HG03457 (cell line): ENCODE results near the gene COL23A1.

Experiments used
- ATAC-seq: cut with Tn5 transposase; IDR thresholded peaks from one replicate; pipeline ENCODE4 v1.9.1; 2021; ENCODE audit warnings: moderate number of reproducible peaks; ENCODE audit not compliant: unreplicated experiment

Gene COL23A1

GRCh38 chr5:178222292-178222691, 367.9 kb downstream of the COL23A1 start:
- ATAC-seq = no peak

GRCh38 chr5:178221853-178222252, 368.3 kb downstream of the COL23A1 start:
- ATAC-seq = no peak

- ATAC-seq = no peak
These were observed 368.9 kb downstream of the COL23A1 start for GRCh38 chr5:178221282-178221681.

DNA sequence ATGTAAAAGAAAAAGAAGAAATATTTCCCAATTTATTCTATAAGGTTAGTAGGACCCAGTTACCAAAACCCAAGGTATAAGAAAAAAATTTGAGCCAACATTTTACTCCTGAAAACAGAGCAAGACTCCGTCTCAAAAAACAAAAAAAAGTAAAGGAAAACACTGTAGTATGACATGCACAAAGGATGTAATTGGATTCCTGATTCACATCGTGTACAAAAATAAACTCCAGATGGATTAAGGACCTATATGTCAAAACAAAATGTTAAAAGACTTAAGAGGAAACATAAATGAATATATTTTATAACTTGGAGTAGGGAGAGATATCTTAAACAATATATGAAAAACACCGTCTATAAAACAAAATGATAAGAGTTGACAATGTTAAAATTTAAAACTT, 371.4 kb downstream of the COL23A1 start:
- ATAC-seq = no peak

- no peak for ATAC-seq
These were observed 371.9 kb downstream of the COL23A1 start for GRCh38 chr5:178218237-178218776.

GRCh38 chr5:178216779-178217178, 373.4 kb downstream of the COL23A1 start:
- no peak for ATAC-seq

DNA sequence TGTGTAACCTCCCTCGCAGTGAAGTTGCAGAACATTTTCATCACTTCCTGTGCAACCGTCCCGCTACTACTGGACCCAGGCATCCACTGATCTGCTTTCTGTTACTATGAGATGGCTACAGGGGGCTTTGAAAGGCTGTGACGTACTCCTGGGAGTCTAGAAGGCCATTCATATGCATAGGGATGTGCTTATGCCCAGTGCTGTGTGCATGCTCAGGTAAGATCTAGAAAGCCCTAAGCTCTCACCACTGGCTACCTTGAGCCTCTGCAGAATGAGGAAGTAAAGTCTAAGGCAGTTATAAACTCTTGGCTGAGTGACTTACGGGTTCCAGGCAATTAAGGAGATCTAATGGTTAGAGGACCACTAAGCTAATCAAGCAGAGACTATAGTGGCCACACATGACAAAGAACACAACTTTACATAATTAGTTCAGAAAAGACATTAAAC, 374.1 kb downstream of the COL23A1 start:
- no peak for ATAC-seq

DNA sequence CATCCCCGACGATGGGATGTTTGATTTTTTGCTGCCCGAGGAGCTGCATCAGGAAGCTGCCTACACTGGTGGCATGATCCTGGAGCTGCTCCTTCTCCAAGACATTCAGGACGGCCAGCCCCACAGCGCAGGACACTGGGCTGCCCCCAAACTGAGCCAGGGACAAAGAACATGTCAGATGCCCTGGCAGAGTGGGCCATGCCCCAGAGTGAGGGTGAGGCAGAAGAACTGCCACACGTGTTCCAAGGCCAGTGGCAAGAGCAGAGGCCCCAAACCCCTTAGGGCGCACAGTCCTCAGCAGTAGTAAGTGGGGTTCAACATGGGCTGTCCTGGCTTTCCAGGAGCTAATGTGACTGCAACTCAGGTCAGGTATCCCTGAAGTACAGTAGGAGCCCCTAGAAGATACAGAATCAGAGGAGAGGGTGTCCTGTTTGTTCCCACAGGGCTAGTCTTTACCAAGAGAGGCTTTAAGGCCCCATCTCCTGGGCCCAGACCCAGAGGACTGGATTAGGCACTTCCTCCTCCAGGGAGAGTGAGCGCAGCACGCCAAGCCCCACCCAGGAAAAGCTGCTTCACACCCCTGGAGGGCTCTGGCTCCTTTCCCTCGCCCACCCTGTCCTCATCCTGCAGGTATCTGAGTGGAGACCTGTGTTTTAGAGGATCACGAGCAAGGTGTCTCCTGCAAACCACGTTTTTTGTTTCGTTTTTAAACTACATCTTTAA, 374.8 kb downstream of the COL23A1 start:
- ATAC-seq = no peak

GRCh38 chr5:178214160-178214803, 375.9 kb downstream of the COL23A1 start:
- no peak for ATAC-seq

DNA sequence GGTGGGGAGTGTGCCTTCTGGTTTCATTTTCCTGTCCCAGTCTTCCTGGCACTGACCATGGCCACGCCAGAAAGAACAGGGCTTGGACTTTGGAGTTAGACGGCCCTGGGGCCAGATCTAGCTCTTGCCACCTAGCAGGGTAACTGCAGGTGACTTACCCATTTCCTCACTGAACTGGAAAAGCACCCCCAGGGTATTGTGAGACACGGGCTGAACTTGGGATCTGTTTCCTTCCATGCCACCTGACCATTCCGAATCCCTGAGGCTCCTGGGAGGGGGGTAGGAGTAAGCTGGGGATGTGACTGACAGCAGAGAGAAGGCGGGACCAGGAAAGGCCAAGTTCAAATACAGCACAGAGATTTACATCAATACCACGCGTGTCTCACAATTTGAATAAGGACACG, 376.4 kb downstream of the COL23A1 start:
- no peak for ATAC-seq

DNA sequence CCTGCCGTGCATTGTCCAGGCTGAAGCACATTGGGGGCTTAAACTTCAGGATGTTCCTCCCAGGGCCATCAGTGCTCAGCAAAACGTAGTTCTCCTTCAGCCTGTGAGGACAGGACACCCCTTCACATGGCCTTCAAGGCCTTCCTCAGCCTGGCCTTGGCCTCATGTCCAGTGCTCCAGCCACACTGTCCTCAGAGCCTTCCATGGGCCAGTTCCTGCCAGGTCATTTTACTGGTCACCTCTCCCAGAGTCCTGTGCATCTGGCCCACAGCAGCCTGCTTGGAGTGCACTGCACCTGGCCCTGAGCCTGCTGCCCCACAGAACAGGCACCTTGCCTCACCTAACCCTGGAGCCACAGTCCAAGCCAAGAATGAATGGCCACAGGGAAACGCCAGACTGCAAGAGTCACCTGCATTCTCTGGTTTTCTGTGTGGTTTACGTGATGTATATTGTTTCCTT, 377.2 kb downstream of the COL23A1 start:
- ATAC-seq = no peak

DNA sequence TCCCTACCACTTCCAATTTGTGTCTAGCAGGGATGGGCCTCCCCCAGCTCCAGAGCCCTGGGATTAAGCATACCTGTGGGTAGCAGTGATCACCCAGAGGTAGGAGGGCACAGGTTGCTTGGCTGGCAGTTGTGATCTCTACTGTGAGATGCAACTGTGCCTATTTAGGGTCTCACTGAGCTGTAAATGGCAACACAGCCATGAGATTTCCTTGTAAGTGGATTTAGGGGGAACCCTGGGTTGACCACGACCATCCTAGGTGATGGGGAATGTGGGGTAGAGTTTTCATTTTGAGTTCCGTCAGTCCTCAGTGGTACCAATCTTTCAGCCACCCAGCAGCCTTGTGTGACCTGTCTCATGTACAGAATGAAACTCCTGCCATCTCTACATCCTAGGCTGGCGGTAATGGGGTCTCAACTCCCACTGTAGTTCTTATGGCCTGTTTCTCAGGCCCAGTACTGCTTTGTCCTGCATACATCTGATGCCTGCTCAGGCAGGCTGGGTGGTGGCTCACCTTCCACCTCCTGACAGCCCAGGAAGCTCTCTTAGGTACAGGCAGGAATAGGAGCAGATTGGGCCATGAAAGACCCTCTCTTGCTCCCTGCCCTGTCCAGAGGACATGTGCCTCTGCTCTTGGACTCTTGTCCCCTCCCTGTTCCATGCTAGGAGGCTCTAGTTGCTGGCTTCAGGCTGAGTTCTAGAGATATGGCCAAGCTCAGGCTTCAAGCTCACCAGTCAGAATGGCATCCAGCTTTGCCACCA, 377.8 kb downstream of the COL23A1 start:
- no peak for ATAC-seq

DNA sequence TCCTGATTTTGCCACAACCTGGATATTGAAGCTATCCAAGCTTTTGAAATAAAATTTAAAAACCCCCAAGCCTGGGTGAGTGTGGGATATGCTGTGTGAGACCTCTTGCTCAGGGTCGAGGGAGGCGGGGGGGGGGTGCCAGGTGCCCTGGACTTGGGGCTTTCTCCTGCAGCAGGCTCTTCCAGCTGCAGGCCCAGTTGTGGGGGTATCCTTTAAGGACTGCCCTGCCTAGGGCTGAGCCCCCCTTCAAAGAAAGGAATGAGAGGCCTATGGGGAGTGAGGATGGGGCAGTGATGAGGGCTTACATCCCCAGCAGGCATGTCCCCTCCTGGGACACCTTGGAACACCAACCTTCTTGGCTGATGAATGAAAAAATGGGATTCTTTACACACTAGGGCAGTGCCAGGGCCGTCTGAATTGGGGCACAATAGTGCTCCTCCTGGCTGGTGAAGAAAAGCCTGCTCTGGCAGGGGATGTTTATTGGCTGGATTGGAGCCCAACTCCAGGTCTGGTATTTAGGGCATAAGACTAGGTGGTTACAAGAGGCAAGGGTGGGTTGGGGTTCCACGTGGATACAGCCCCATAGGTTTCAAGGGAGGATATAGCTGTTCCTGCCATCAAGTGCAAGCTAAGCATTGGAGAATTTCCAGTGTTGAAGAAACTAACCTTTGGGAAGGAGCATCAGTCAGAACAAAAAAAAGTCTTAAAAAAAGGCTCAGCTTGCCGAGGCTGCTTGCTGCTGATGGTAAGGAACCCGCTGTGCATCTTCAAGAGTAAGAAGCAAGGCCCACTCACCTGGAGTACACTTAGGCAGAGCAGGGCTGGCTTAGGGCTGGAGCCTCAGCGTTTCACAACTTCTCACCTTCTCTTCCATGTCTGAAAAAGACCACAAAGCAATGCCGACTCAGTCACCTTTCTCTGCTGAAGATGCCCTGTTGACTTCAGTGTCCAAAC, 378.8 kb downstream of the COL23A1 start:
- ATAC-seq = no peak

DNA sequence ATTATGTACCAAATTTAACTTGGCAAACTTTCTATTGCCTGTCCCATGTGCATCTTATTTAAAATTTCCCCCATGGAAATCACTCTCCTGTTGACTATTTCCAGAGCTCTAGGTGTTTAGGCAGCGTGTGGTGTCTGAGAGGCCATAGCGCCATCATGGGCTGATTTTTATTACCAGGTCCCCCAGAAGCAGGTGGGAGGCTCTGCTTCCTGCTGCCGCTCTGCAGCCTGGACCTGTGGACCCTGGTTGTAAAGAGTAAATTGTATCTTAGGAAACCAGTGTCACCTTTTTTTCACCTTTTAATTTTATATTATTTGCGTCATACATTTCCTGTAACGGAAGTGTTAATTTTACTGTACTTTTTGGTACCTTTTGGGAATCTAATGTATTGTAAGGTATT, 379.5 kb downstream of the COL23A1 start:
- ATAC-seq = no peak

DNA sequence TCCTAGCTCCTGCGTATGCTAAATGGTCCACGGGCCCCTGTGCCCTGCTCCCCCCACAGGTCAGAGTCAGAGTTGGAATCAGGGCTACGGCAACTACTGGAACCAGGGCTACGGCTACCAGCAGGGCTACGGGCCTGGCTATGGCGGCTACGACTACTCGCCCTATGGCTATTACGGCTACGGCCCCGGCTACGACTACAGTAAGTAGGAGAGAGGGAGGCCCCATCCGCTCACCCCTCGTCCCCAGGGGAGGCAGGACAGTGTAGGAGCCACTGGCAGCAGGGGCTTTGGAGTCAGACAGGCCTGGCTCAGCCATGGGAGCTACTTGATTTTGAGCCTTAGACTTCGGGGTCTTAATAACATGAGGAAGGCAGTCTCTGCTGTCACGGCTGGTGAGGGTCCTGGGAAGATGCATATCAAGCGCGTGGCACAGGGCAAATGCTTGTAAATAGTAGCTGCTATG, 380.1 kb downstream of the COL23A1 start:
- ATAC-seq = no peak

DNA sequence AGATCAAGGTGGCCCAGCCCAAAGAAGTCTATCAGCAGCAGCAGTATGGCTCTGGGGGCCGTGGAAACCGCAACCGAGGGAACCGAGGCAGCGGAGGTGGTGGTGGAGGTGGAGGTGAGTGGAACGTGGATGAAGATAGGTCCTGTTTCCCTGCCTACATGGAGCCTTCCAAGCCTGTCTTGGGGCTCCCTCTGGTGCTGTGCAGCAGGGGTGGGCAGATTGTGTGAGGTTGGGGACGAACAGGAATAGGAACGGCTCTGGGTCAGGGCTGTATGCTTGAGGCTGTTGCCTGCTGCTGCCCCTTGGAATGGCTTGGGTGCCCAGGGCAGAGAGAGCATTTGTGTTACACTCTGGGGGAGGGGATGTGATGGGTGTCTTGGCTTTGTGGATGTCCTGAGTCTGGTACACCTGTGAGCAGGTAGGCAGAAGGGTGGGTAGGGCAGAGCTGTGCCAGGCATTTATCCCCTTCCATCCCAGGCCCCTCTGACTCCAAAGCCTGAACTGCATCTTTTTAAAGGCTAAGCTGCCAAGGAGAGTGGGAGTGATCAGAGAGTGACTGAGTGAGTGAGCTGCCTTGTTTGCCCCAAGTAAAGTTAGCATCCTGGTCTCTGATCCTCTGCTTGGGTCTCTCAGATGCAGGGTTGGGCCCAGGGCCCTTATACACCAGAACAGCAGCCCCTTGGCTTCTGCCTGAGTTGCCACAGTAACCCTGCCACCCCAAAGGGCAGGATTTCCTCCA, 380.7 kb downstream of the COL23A1 start:
- ATAC-seq = no peak

DNA sequence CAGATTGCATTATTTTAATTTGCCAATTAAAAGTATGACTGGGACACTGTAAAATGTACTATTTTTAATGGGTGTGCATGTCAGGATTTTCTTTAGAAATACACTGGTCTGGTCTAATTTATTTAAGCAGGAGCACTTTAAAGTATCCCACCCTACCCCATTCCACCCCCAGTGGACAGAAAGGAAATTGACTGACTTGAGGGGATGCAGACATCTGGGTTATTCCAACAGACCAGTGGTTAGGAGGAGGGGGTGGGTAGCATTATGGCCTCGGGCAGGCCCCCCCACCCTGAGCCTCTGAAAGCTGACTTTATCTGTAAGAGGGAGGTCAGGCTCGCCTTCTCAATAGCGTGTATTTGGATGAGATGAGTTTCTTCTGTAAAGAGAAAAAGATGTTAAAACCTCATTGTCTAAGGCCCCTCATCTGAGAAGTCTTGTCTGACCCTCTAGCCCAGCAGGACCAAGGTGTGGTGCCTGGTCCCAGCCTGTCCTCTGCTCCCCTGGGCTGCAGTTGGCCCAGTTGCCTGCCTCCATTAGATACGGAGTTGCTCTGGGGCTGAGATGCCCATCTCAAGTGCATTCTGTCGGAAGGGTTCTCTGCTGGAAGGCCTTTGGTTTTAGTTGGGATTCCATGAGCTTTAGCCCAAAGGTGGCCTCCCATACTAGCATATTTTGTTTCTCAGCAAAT, 381.5 kb downstream of the COL23A1 start:
- ATAC-seq = no peak

GRCh38 chr5:178207917-178208280, 382.3 kb downstream of the COL23A1 start:
- ATAC-seq = no peak
